IMR-90 (cell line): ENCODE data around the gene TEKT5. TPM values are rescaled to one million over a fixed set of nuclear protein-coding genes. Genes with fewer than 3 reads are reported as not detected.

Experiments
- ATAC-seq: fragments of 200-7000 bp; cut with Tn5 transposase; 2 replicates; pipeline ENCODE4 v1.9.1; 2020; ENCODE audit warnings: low read depth, mild to moderate bottlenecking, moderate library complexity
- BruUV-seq: library from RNA; stranded (reverse); fragments of 400-500 nt; replicated peaks from 2 replicates; lab custom pipeline; 2021; lab: Mats Ljungman, UMichigan
- CTCF ChIA-PET: fragments of 300-600 bp; formaldehyde crosslinking; extraction: SDS; loops from one replicate; lab custom pipeline; 2021; ENCODE audit warnings: antibody characterized with exemption; lab: Yijun Ruan, JAX
- POLR2A ChIA-PET: fragments of 300-600 bp; sonication (Branson Sonifier 250); formaldehyde crosslinking; loops from one replicate; lab custom pipeline; 2022; ENCODE audit warnings: antibody characterized with exemption; ENCODE audit not compliant: unreplicated experiment; lab: Charles Lee
- DNase-seq: peaks from one replicate; pipeline ENCODE4 v3.0.0; 2013
- H2AFZ ChIP-seq: replicated peaks from 2 replicates; pipeline ENCODE3; 2013; ENCODE audit warnings: low read length, mild to moderate bottlenecking; ENCODE audit not compliant: poor library complexity
- H2AK5ac ChIP-seq: 2 replicates; pipeline ENCODE4 v1.6.1; 2013; ENCODE audit warnings: low read depth, low read length, inconsistent platforms
- H2AK9ac ChIP-seq: replicated peaks from 2 replicates; pipeline ENCODE3; 2013; ENCODE audit warnings: mild to moderate bottlenecking, low read depth, low read length, moderate library complexity; ENCODE audit not compliant: poor library complexity
- H2BK120ac ChIP-seq: 2 replicates; pipeline ENCODE4 v1.6.1; 2013; ENCODE audit warnings: low read depth, low read length, inconsistent platforms
- H2BK15ac ChIP-seq: 3 replicates; pipeline ENCODE4 v1.6.1; 2013; ENCODE audit warnings: low read depth, low read length, inconsistent platforms
- H2BK20ac ChIP-seq: 2 replicates; pipeline ENCODE4 v1.6.1; 2013; ENCODE audit warnings: low read depth, mild to moderate bottlenecking, inconsistent platforms, low read length, moderate library complexity
- H2BK5ac ChIP-seq: 2 replicates; pipeline ENCODE4 v1.6.1; 2013; ENCODE audit warnings: mild to moderate bottlenecking, low read depth, low read length, inconsistent platforms; ENCODE audit not compliant: poor library complexity, severe bottlenecking
- H3K14ac ChIP-seq: replicated peaks from 2 replicates; pipeline ENCODE4 v1.6.1; 2013; ENCODE audit warnings: low read depth, low read length, inconsistent platforms
- H3K18ac ChIP-seq: 2 replicates; pipeline ENCODE4 v1.6.1; 2013; ENCODE audit warnings: low read depth, low read length, control low read depth
- H3K23ac ChIP-seq: 2 replicates; pipeline ENCODE4 v1.6.1; 2013; ENCODE audit warnings: low read depth, low read length, inconsistent platforms
- H3K27ac ChIP-seq: 2 replicates; pipeline ENCODE4 v1.5.1; 2013; ENCODE audit warnings: mild to moderate bottlenecking, control low read depth, low read length; ENCODE audit not compliant: insufficient read depth
- H3K27me3 ChIP-seq: 2 replicates; pipeline ENCODE4 v1.6.1; 2013; ENCODE audit warnings: low read length; ENCODE audit not compliant: control insufficient read depth, insufficient read depth
- H3K36me3 ChIP-seq: 2 replicates; pipeline ENCODE4 v1.6.1; 2013; ENCODE audit warnings: low read length, mixed read lengths; ENCODE audit not compliant: control insufficient read depth, insufficient read depth
- H3K4ac ChIP-seq: 2 replicates; pipeline ENCODE4 v1.6.1; 2013; ENCODE audit warnings: low read depth, low read length, inconsistent platforms
- H3K4me1 ChIP-seq: 2 replicates; pipeline ENCODE4 v1.6.1; 2013; ENCODE audit warnings: low read length, mixed read lengths; ENCODE audit not compliant: control insufficient read depth, insufficient read depth
- H3K4me2 ChIP-seq: 2 replicates; pipeline ENCODE4 v1.6.1; 2013; ENCODE audit warnings: low read depth, mild to moderate bottlenecking, control low read depth, low read length, moderate library complexity
- H3K4me3 ChIP-seq: 2 replicates; pipeline ENCODE4 v1.5.1; 2013; ENCODE audit warnings: low read depth, mild to moderate bottlenecking, control low read depth, low read length, moderate library complexity; ENCODE audit not compliant: insufficient read depth
- H3K56ac ChIP-seq: 2 replicates; pipeline ENCODE4 v1.6.1; 2013; ENCODE audit warnings: low read length, inconsistent platforms; ENCODE audit not compliant: insufficient read depth; ENCODE audit errors: extremely low read depth
- H3K79me1 ChIP-seq, 2 experiments: 2 replicates each; pipeline ENCODE4 v1.6.1; 2013; ENCODE audit warnings: low read length in 2 of 2, inconsistent platforms in 1 of 2, low read depth in 1 of 2
- H3K9ac ChIP-seq: 2 replicates; pipeline ENCODE4 v1.6.1; 2013; ENCODE audit warnings: low read depth, low read length, control low read depth
- H3K9me1 ChIP-seq: 2 replicates; pipeline ENCODE4 v1.6.1; 2013; ENCODE audit warnings: low read length, inconsistent platforms; ENCODE audit not compliant: insufficient read depth
- H3K9me3 ChIP-seq: 2 replicates; pipeline ENCODE4 v1.6.1; 2013; ENCODE audit warnings: low read length; ENCODE audit not compliant: control insufficient read depth, insufficient read depth
- H4K20me1 ChIP-seq: 2 replicates; pipeline ENCODE4 v1.6.1; 2013; ENCODE audit warnings: low read length, inconsistent platforms; ENCODE audit not compliant: insufficient read depth
- H4K5ac ChIP-seq: 2 replicates; pipeline ENCODE4 v1.6.1; 2013; ENCODE audit warnings: mild to moderate bottlenecking, low read depth, low read length, control low read depth
- H4K8ac ChIP-seq, 2 experiments: 2 replicates each; pipeline ENCODE4 v1.6.1; 2013; ENCODE audit warnings: low read depth in 2 of 2, low read length in 2 of 2, control low read depth in 1 of 2, inconsistent platforms in 1 of 2
- H4K91ac ChIP-seq: 2 replicates; pipeline ENCODE4 v1.6.1; 2013; ENCODE audit warnings: low read depth, low read length, inconsistent platforms; ENCODE audit not compliant: insufficient read depth
- MAZ ChIP-seq: IDR thresholded peaks from 2 replicates; pipeline ENCODE4 v1.6.1; 2012; ENCODE audit warnings: low read depth, mild to moderate bottlenecking, low read length, improper control_type of control experiment, moderate library complexity, borderline replicate concordance
- RAD21 ChIP-seq: IDR thresholded peaks from 2 replicates; pipeline ENCODE4 v1.6.1; 2012; ENCODE audit warnings: low read length, improper control_type of control experiment
- WGBS, 2 experiments: methylation state at CpG; one replicate each; pipeline versions ENCODE4 v1.1.5 to v1.1.7; 2013; ENCODE audit warnings: missing lambda C conversion rate in 2 of 2; ENCODE audit not compliant: insufficient read length in 1 of 2; ENCODE audit errors: extremely low coverage in 2 of 2; 5-methylcytosine and 5-hydroxymethylcytosine counted together
- dilution Hi-C: fragments of 300-500 bp; cut with HindIII; formaldehyde crosslinking; loops from one replicate; pipeline ENCODE4 v1.14.3; 2018; ENCODE audit warnings: low sequenced_read_pairs; ENCODE audit not compliant: unreplicated experiment
- in situ Hi-C: fragments of 300-500 bp; cut with MboI; formaldehyde crosslinking; loops from 3 replicates; pipeline ENCODE4 v1.14.3; 2019; ENCODE audit warnings: low sequenced_read_pairs, inconsistent platforms, mixed read lengths
- intact Hi-C: fragments of 100-400 bp; cut with micrococcal nuclease; formaldehyde crosslinking; loops from 2 replicates; pipeline ENCODE4 v1.10.0; 2022
- polyA plus RNA-seq, 3 experiments: library from polyadenylated mRNA; depleted of rRNA; stranded (reverse); fragments of >200 nt; gene quantifications; 2 replicates each; pipeline ENCODE4 v1.2.3, GENCODE V29; 2012; ENCODE audit warnings: low replicate concordance in 1 of 3
- total RNA-seq: library from RNA; depleted of rRNA; stranded (reverse); fragments of >200 nt; gene quantifications from 2 replicates; pipeline ENCODE4 v1.2.3, GENCODE V29; 2012

TEKT5 gene
- total and polyA plus RNA-seq, 2 of the 4 experiments (the other 2 are of a cell fraction): 0.17 TPM; not detected in 1

DNA sequence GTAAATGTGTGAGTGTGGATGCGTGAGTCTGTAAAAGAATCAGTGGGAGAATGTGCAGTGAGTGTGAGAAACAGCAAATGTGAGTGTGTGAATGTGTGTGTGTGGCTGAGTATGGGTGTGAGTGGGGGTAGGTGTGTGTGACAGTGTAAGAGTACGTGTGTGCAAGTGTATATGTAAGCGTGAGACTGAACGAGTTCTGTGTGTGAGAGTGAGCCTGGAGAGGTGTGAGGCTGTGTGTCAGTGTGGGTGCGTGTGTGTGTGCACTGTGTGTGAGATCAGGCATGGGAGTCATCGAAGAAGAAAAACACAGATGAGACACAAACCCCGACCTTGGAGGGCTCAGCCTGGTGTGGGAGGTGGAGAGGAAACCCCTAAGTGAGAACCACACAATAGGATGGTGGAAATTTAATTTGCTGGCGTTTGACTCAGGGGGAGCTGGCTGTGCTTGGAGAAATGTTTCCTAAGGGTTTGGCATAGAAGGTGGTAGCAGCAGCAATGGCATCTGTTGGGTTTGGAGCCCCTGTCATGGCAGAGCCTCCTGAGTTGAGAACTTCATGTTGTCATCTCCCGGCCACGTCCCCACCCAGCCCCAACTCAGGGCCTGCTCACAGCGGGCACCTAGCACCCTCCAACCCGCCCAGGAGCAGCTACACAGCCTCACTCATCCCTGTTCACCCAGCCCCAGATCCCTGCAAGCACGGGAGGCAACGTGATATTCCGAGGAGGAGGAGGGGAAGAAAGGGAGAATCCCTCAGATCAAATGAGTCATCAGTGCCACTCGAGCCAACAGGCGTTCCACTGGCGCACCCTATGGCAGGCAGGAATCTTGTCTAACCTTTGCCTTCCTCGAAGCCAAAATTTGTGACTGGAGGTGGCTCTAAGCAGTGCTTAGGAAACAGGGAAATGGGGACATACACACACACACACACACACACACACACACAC is 34.6 kb upstream of the TEKT5 start:
- no peak overlapping the region for H4K8ac ChIP-seq
- no peak overlapping the region for H2BK15ac ChIP-seq
- TF ChIP-seq MAZ (no peak), RAD21 (peak; percentile 19; the same call in 1 of the 2 replicates)
- H3K4me1 ChIP-seq: no peaks in the 10 kb centered on the region
- H3K9ac ChIP-seq: no peak overlapping the region
- H3K27me3 ChIP-seq: no peaks in the 10 kb centered on the region
- H2BK5ac ChIP-seq: no peak overlapping the region
- no peak overlapping the region for H3K27ac ChIP-seq
- no peak overlapping the region for H4K91ac ChIP-seq
- POLR2A ChIA-PET: no interaction called here
- H4K20me1 ChIP-seq: no peaks in the 10 kb centered on the region
- H3K79me1 ChIP-seq: no peaks in the 10 kb centered on the region
- CTCF ChIA-PET: no interaction called here
- H2AK9ac ChIP-seq: no peak overlapping the region
- H3K18ac ChIP-seq: no peak overlapping the region
- no peak overlapping the region for H3K4ac ChIP-seq
- peak overlapping the region; percentile 51 for H2AFZ ChIP-seq
- peak; percentile 38 for DNase-seq
- intact Hi-C loops (no loop called here), dilution Hi-C loops (no loop called here), in situ Hi-C loops (loop anchor here (5.0 kb wide), 2 partner anchors 212 to 472 kb away; no protein-coding TSS in a partner anchor)
- ATAC-seq: peak; percentile 14; the same call in 1 of the 2 replicates
- H2AK5ac ChIP-seq: no peak overlapping the region
- no peak overlapping the region for H3K4me2 ChIP-seq
- H2BK120ac ChIP-seq: no peak overlapping the region
- no TSS peak for BruUV-seq
- H3K4me3 ChIP-seq: no peak overlapping the region
- no peaks in the 10 kb centered on the region for H3K36me3 ChIP-seq
- peaks cover 3% of the 10 kb centered on the region; the same call in 1 of the 2 replicates for H3K9me1 ChIP-seq
- no peak overlapping the region for H3K56ac ChIP-seq
- no peak overlapping the region for H2BK20ac ChIP-seq
- WGBS, 2 experiments: 87 to 100% methylated on average over 1 to 5 of the region's 19 CpGs
- no peak overlapping the region for H3K23ac ChIP-seq
- H4K5ac ChIP-seq: no peak overlapping the region
- H3K9me3 ChIP-seq: peaks cover 2% of the 10 kb centered on the region; the same call in 1 of the 2 replicates
- no peak overlapping the region for H3K14ac ChIP-seq
